K562 (cell line): Measurements from ENCODE around the gene CAMK1D. TPM values are rescaled to one million over a fixed set of nuclear protein-coding genes. Genes with fewer than 3 reads are reported as not detected.

Experiments used
- ATAC-seq: fragments of 200-7000 bp; cut with Tn5 transposase; 3 replicates; pipeline ENCODE4 v1.9.1; 2020; ENCODE audit warnings: moderate library complexity
- BruUV-seq: library from RNA; stranded (reverse); fragments of 400-500 nt; replicated peaks from 2 replicates; lab custom pipeline; 2021; lab: Mats Ljungman, UMichigan
- CTCF ChIA-PET: fragments of 300-600 bp; formaldehyde crosslinking; extraction: SDS; loops from one replicate; lab custom pipeline; 2021; ENCODE audit warnings: low intra/inter-chr PET ratio; lab: Yijun Ruan, JAX
- POLR2A ChIA-PET: fragments of 300-600, 350-650 bp; sonication (Branson Sonifier 250); formaldehyde crosslinking; extraction: SDS; loops from one replicate; lab custom pipeline; 2021; ENCODE audit warnings: antibody characterized with exemption, inconsistent platforms; lab: Yijun Ruan, JAX
- DNase-seq, 4 experiments: peaks; one replicate each; pipeline versions ENCODE4 v3.0.0 to v3.0.0-alpha.2; 2011 to 2018; ENCODE audit warnings: low spot score in 3 of 4, mixed read lengths in 3 of 4; ENCODE audit errors: extremely low read depth in 1 of 4
- FAIRE-seq: peaks from 2 replicates; lab custom pipeline; 2011; peaks lifted over from hg19 to GRCh38; lab: Jason Lieb, UNC
- H2AFZ ChIP-seq: 2 replicates; pipeline ENCODE4 v1.6.0; 2011; ENCODE audit warnings: low read depth, low read length, control low read depth, inconsistent platforms
- H3K27ac ChIP-seq: fragments of 200-600 bp; 3 replicates; pipeline ENCODE4 v1.8.0; 2011; ENCODE audit warnings: low read depth, mild to moderate bottlenecking, control low read depth, inconsistent platforms, low read length, moderate library complexity, mixed read lengths; ENCODE audit errors: extremely low read depth
- H3K27me3 ChIP-seq, 2 experiments: fragments of 300-600 bp in 1 of 2; 2 replicates in 1 of 2; 3 replicates in 1 of 2; pipeline versions ENCODE4 v1.6.0 to v1.8.0; 2011; ENCODE audit warnings: inconsistent platforms in 2 of 2, low read length in 2 of 2, mild to moderate bottlenecking in 1 of 2, mixed read lengths in 1 of 2, moderate library complexity in 1 of 2; ENCODE audit not compliant: control insufficient read depth in 2 of 2, insufficient read depth in 2 of 2
- H3K36me3 ChIP-seq: fragments of 300-600 bp; 3 replicates; pipeline ENCODE4 v1.8.0; 2011; ENCODE audit warnings: mild to moderate bottlenecking, low read length, inconsistent platforms; ENCODE audit not compliant: control insufficient read depth, insufficient read depth
- H3K4me1 ChIP-seq, 2 experiments: fragments of 200-600 bp in 1 of 2; replicated peaks in 1 of 2; 2 replicates in 1 of 2; 3 replicates in 1 of 2; pipeline versions ENCODE4 v1.5.1 to v1.8.0; 2011; ENCODE audit warnings: inconsistent platforms in 2 of 2, low read length in 2 of 2, mild to moderate bottlenecking in 1 of 2, mixed read lengths in 1 of 2, moderate library complexity in 1 of 2; ENCODE audit not compliant: control insufficient read depth in 2 of 2, insufficient read depth in 2 of 2
- H3K4me2 ChIP-seq: 2 replicates; pipeline ENCODE4 v1.6.1; 2011; ENCODE audit warnings: low read length, control low read depth, inconsistent platforms, mixed read lengths; ENCODE audit not compliant: insufficient read depth
- H3K4me3 ChIP-seq: fragments of 200-600 bp; sonication (generic), shearing (Covaris generic); 2 replicates; pipeline ENCODE4 v1.5.1; 2016; ENCODE audit warnings: control low read depth, inconsistent platforms
- H3K79me2 ChIP-seq: fragments of 200-600 bp; 3 replicates; pipeline ENCODE4 v1.8.0; 2011; ENCODE audit warnings: low read length, inconsistent platforms; ENCODE audit not compliant: control insufficient read depth, insufficient read depth
- H3K9ac ChIP-seq, 2 experiments: 2 replicates each; pipeline versions ENCODE4 v1.6.0 to v1.6.1; 2011; ENCODE audit warnings: low read depth in 2 of 2, low read length in 2 of 2, control low read depth in 1 of 2, inconsistent platforms in 1 of 2, mild to moderate bottlenecking in 1 of 2, mixed read lengths in 1 of 2; ENCODE audit not compliant: insufficient read depth in 1 of 2
- H3K9me1 ChIP-seq: one replicate; pipeline ENCODE4 v1.6.0; 2011; ENCODE audit warnings: inconsistent platforms, mild to moderate bottlenecking, low read length, moderate library complexity; ENCODE audit not compliant: control insufficient read depth, insufficient read depth
- H3K9me3 ChIP-seq: replicated peaks from 2 replicates; pipeline ENCODE4 v1.5.1; 2011; ENCODE audit warnings: low read depth, low read length, inconsistent platforms; ENCODE audit not compliant: control insufficient read depth, insufficient read depth
- H4K20me1 ChIP-seq: replicated peaks from 2 replicates; pipeline ENCODE4 v1.6.1; 2011; ENCODE audit warnings: low read length, inconsistent platforms, mixed read lengths; ENCODE audit not compliant: control insufficient read depth, insufficient read depth
- ARID2 ChIP-seq: fragments of 450-650 bp; IDR thresholded peaks from 2 replicates; pipeline ENCODE4 v1.6.1; 2017; ENCODE audit warnings: antibody characterized with exemption, mild to moderate bottlenecking
- FOXM1 ChIP-seq, 2 experiments: fragments of 450-650 bp in 1 of 2; sonication (generic) in 1 of 2; formaldehyde crosslinking in 1 of 2; IDR thresholded peaks; 2 replicates each; pipeline versions ENCODE4 v1.6.1 to v1.9.0; 2017 to 2022; ENCODE audit warnings: low read depth in 2 of 2, mild to moderate bottlenecking in 2 of 2, missing genetic modification reagents in 1 of 2, moderate library complexity in 1 of 2
- HEY1 ChIP-seq: fragments of 250-450 bp; sonication (Bioruptor Pico); IDR thresholded peaks from 2 replicates; pipeline ENCODE4 v1.5.0; 2020; ENCODE audit warnings: mild to moderate bottlenecking, moderate library complexity, borderline replicate concordance
- IFI16 ChIP-seq: fragments of 250-450 bp; sonication (Bioruptor Pico); IDR thresholded peaks from 2 replicates; pipeline ENCODE4 v2.1.2; 2022; ENCODE audit warnings: mild to moderate bottlenecking, inconsistent platforms
- LEF1 ChIP-seq: fragments of 450-650 bp; IDR thresholded peaks from 2 replicates; pipeline ENCODE4 v1.6.1; 2016; ENCODE audit warnings: mild to moderate bottlenecking
- MBD2 ChIP-seq: sonication (generic); IDR thresholded peaks from 2 replicates; pipeline ENCODE4 v1.6.1; 2016; ENCODE audit warnings: low read depth, borderline replicate concordance
- MCM5 ChIP-seq: fragments of 450-650 bp; IDR thresholded peaks from 2 replicates; pipeline ENCODE4 v1.6.1; 2016; ENCODE audit warnings: low read depth
- POU5F1 ChIP-seq: fragments of 150-350 bp; IDR thresholded peaks from 2 replicates; pipeline ENCODE4 v1.6.1; 2014; ENCODE audit warnings: borderline replicate concordance, low read length, low read depth, mild to moderate bottlenecking; ENCODE audit not compliant: partially characterized antibody
- SMARCA5 ChIP-seq: fragments of 450-650 bp; IDR thresholded peaks from 2 replicates; pipeline ENCODE4 v1.6.1; 2016
- TBP ChIP-seq: optimal IDR thresholded peaks from 2 replicates; pipeline ENCODE3; 2011; ENCODE audit warnings: low read depth, low read length, improper control_type of control experiment
- WGBS: fragments of 100-300 bp; shearing (Covaris generic); methylation state at CpG from one replicate; pipeline ENCODE4 v1.1.6; 2016; ENCODE audit warnings: low coverage, mixed read lengths; ENCODE audit not compliant: insufficient coverage; ENCODE audit errors: missing lambda C conversion rate; 5-methylcytosine and 5-hydroxymethylcytosine counted together
- in situ Hi-C: fragments of 300-500 bp; cut with MboI; formaldehyde crosslinking; loops from 4 replicates; pipeline ENCODE4 v1.15.0; 2018; ENCODE audit warnings: inconsistent platforms, mixed read lengths
- intact Hi-C: fragments of 100-400 bp; cut with micrococcal nuclease; formaldehyde crosslinking; loops from 2 replicates; pipeline ENCODE4 v1.14.2; 2022
- polyA plus RNA-seq, 8 experiments: library from polyadenylated mRNA; depleted of rRNA in 4 of 8; stranded (reverse) in 5 of 8; unstranded in 3 of 8; fragments of >200 nt; fragmentation: Nextera tagmentation in 2 of 8; fragmentation: Illumina TruSeq in 1 of 8; extraction: Ambion mirVana in 2 of 8; extraction: Trizol in 1 of 8; gene quantifications; 2 replicates each; pipeline versions ENCODE4 v1.2.1 to v1.2.3, GENCODE V29; 2011 to 2014; ENCODE audit warnings: inconsistent platforms in 1 of 8, missing spikeins in 1 of 8
- total RNA-seq, 7 experiments: library from RNA; depleted of rRNA in 6 of 7; stranded (reverse); fragments of >200 nt in 6 of 7; fragmentation: Illumina TruSeq in 2 of 7; extraction: Trizol in 2 of 7; gene quantifications; 2 replicates each; pipeline versions ENCODE4 v1.2.1 to v1.2.3, GENCODE V29; 2011 to 2021; ENCODE audit warnings: low replicate concordance in 1 of 7
- TF ChIP-seq, protein P1 (sequence below): fragments of 250-450 bp; sonication (Bioruptor Pico); IDR thresholded peaks from 2 replicates; pipeline ENCODE4 v1.4.0; 2020; ENCODE audit warnings: mild to moderate bottlenecking, moderate library complexity
- TF ChIP-seq, protein P2 (sequence below): sonication (generic); formaldehyde crosslinking; IDR thresholded peaks from 2 replicates; pipeline ENCODE4 v1.8.1; 2023; ENCODE audit warnings: mild to moderate bottlenecking, missing genetic modification reagents
- TF ChIP-seq, protein P3 (sequence below): fragments of 450-650 bp; IDR thresholded peaks from 2 replicates; pipeline ENCODE4 v1.6.1; 2017; ENCODE audit warnings: mild to moderate bottlenecking, moderate library complexity

The CAMK1D gene
- total and polyA plus RNA-seq, 9 of the 15 experiments (the other 6 are each of a cell fraction or from before 2014, with no cell fraction given), result 0.12 to 0.24 (median 0.20) TPM; not detected in 5

DNA sequence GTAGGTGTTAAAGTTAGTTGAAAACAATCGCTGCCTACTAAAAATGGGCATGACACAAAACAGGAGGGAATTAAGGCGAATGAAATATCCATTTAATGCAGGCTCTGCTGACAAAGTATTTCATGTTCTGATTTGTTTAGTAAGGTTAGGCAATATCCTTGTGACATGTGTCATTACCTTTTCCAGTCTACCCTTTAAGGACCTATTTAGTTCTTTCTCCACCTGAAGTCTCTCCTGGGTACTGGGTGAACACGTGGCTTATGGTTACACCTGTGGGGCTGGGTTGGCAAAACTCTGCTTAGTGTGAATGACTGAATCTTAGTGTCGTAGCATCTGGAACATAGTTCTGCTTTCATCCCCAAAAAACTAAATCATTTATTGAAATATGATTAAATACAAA is 338.6 kb downstream of the CAMK1D start:
- Histone ChIP-seq H3K4me1 (no peaks in the 10 kb centered on the region), H2AFZ (no peak overlapping the region), H3K9me3 (no peaks in the 10 kb centered on the region), H3K4me2 (no peak overlapping the region), H3K27me3 (peaks cover 21% of the 10 kb centered on the region in 2 experiments), H3K27ac (no peak overlapping the region), H4K20me1 (no peaks in the 10 kb centered on the region), H3K9ac (no peak overlapping the region), H3K36me3 (no peaks in the 10 kb centered on the region), H3K9me1 (no peaks in the 10 kb centered on the region), H3K4me3 (no peak overlapping the region), H3K79me2 (no peaks in the 10 kb centered on the region)
- no peak for TF ChIP-seq POU5F1
- TF ChIP-seq TBP, result no peak
- TF ChIP-seq MBD2, result no peak
- TF ChIP-seq, protein P1, sequence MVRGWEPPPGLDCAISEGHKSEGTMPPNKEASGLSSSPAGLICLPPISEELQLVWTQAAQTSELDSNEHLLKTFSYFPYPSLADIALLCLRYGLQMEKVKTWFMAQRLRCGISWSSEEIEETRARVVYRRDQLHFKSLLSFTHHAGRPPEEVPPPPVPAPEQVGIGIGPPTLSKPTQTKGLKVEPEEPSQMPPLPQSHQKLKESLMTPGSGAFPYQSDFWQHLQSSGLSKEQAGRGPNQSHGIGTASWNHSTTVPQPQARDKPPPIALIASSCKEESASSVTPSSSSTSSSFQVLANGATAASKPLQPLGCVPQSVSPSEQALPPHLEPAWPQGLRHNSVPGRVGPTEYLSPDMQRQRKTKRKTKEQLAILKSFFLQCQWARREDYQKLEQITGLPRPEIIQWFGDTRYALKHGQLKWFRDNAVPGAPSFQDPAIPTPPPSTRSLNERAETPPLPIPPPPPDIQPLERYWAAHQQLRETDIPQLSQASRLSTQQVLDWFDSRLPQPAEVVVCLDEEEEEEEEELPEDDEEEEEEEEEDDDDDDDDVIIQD (CRISPR knock-in tag), result no peak
- TF ChIP-seq FOXM1 (IDR thresholded peaks at IDR 0.05; ENCODE audit: low read depth), result no peak
- TF ChIP-seq FOXM1 (CRISPR knock-in tag; IDR thresholded peaks at IDR 0.05; ENCODE audit: low read depth), result no peak
- no peak for TF ChIP-seq IFI16
- TF ChIP-seq, protein P2, sequence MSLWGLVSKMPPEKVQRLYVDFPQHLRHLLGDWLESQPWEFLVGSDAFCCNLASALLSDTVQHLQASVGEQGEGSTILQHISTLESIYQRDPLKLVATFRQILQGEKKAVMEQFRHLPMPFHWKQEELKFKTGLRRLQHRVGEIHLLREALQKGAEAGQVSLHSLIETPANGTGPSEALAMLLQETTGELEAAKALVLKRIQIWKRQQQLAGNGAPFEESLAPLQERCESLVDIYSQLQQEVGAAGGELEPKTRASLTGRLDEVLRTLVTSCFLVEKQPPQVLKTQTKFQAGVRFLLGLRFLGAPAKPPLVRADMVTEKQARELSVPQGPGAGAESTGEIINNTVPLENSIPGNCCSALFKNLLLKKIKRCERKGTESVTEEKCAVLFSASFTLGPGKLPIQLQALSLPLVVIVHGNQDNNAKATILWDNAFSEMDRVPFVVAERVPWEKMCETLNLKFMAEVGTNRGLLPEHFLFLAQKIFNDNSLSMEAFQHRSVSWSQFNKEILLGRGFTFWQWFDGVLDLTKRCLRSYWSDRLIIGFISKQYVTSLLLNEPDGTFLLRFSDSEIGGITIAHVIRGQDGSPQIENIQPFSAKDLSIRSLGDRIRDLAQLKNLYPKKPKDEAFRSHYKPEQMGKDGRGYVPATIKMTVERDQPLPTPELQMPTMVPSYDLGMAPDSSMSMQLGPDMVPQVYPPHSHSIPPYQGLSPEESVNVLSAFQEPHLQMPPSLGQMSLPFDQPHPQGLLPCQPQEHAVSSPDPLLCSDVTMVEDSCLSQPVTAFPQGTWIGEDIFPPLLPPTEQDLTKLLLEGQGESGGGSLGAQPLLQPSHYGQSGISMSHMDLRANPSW (CRISPR knock-in tag), result no peak
- no peak for TF ChIP-seq ARID2
- no peak for TF ChIP-seq MCM5
- TF ChIP-seq SMARCA5, result no peak
- no peak for TF ChIP-seq HEY1
- no peak for TF ChIP-seq LEF1
- TF ChIP-seq, protein P3, sequence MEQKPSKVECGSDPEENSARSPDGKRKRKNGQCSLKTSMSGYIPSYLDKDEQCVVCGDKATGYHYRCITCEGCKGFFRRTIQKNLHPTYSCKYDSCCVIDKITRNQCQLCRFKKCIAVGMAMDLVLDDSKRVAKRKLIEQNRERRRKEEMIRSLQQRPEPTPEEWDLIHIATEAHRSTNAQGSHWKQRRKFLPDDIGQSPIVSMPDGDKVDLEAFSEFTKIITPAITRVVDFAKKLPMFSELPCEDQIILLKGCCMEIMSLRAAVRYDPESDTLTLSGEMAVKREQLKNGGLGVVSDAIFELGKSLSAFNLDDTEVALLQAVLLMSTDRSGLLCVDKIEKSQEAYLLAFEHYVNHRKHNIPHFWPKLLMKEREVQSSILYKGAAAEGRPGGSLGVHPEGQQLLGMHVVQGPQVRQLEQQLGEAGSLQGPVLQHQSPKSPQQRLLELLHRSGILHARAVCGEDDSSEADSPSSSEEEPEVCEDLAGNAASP, result no peak
- in situ Hi-C loops, result no loop called here
- BruUV-seq, result no TSS peak
- FAIRE-seq (no peak), ATAC-seq (no peak), DNase-seq (no peak)
- POLR2A ChIA-PET, result no interaction called here
- 0% methylated on average over 4 of the region's 4 CpGs for WGBS
- intact Hi-C loops, result no loop called here
- CTCF ChIA-PET, result no interaction called here
